HL-60 (cell line): Measurements from ENCODE around the gene AIFM1.

Experiments used
- DNase-seq, 2 experiments: peaks; one replicate each; pipeline ENCODE4 v3.0.0-alpha.2; 2010 to 2020; ENCODE audit warnings: low read depth in 1 of 2, low spot score in 1 of 2
- H3K27ac ChIP-seq: fragments of 250-450 bp; sonication (Bioruptor Pico); replicated peaks from 2 replicates; pipeline ENCODE4 v1.5.1; 2020; ENCODE audit warnings: mild to moderate bottlenecking, moderate library complexity
- H3K27me3 ChIP-seq: fragments of 250-450 bp; sonication (Bioruptor Pico); 2 replicates; pipeline ENCODE4 v1.5.1; 2021; ENCODE audit warnings: mild to moderate bottlenecking, moderate library complexity; ENCODE audit not compliant: insufficient read depth, poor library complexity, severe bottlenecking
- H3K4me3 ChIP-seq: replicated peaks from 2 replicates; pipeline ENCODE4 v1.5.1; 2011; ENCODE audit warnings: mild to moderate bottlenecking, control low read depth, low read length; ENCODE audit not compliant: insufficient read depth
- GABPA ChIP-seq: IDR thresholded peaks from 2 replicates; pipeline ENCODE4 v1.6.1; 2012; ENCODE audit warnings: low read depth
- POLR2AphosphoS5 ChIP-seq: IDR thresholded peaks from 2 replicates; pipeline ENCODE4 v1.6.1; 2012; ENCODE audit warnings: low read depth
- REST ChIP-seq: IDR thresholded peaks from 2 replicates; pipeline ENCODE4 v1.6.1; 2012; ENCODE audit warnings: low read depth; ENCODE audit not compliant: insufficient replicate concordance
- SPI1 ChIP-seq: IDR thresholded peaks from 2 replicates; pipeline ENCODE4 v1.6.1; 2012; ENCODE audit warnings: low read depth, mild to moderate bottlenecking, borderline replicate concordance
- TF ChIP-seq, protein P1 (sequence below): IDR thresholded peaks from one replicate; pipeline ENCODE4 v1.5.1; 2011; ENCODE audit warnings: low read length, control low read depth, inconsistent platforms; ENCODE audit not compliant: insufficient read depth

Gene AIFM1

DNA sequence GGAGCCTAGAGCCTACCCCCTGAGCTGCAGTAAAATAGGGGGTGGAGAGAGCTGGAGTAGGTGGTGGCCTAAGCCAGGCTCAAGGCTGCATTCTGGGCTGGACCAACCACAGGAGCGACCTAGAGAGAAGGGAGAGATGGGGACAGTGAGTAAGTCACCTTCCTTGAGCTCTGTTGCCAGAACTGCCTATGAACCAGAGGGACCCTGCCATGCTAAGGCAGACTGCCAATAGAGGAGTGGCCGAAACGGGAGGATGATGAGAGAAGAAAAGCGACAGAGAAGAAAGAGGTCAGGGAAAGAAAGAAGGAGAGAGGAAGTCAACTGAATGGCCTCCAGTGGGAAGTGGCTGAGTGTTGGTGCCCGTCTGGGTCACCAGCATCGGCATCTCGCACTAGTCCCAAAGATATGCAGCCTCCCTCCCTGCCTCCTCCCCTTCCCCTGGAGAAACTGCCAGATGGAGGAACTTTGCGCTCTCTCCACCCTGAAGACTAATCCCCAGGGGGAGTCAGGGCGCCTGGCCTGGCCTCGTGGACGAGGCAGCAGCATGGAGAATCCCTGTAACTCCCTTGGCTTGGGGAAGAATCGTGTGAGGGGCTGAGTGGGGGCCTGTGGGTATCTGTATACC, 84.1 kb downstream of the AIFM1 start:
- TF ChIP-seq, protein P1, sequence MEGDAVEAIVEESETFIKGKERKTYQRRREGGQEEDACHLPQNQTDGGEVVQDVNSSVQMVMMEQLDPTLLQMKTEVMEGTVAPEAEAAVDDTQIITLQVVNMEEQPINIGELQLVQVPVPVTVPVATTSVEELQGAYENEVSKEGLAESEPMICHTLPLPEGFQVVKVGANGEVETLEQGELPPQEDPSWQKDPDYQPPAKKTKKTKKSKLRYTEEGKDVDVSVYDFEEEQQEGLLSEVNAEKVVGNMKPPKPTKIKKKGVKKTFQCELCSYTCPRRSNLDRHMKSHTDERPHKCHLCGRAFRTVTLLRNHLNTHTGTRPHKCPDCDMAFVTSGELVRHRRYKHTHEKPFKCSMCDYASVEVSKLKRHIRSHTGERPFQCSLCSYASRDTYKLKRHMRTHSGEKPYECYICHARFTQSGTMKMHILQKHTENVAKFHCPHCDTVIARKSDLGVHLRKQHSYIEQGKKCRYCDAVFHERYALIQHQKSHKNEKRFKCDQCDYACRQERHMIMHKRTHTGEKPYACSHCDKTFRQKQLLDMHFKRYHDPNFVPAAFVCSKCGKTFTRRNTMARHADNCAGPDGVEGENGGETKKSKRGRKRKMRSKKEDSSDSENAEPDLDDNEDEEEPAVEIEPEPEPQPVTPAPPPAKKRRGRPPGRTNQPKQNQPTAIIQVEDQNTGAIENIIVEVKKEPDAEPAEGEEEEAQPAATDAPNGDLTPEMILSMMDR: no peak
- TF ChIP-seq SPI1: no peak; the same call in 1 of the 2 replicates
- no peak for TF ChIP-seq REST
- TF ChIP-seq POLR2AphosphoS5: no peak
- TF ChIP-seq GABPA: no peak
- no peak overlapping the region for H3K4me3 ChIP-seq
- peak overlapping the region; percentile 91 for H3K27ac ChIP-seq
- DNase-seq: no peak
- H3K27me3 ChIP-seq: no peaks in the 10 kb centered on the region

DNA sequence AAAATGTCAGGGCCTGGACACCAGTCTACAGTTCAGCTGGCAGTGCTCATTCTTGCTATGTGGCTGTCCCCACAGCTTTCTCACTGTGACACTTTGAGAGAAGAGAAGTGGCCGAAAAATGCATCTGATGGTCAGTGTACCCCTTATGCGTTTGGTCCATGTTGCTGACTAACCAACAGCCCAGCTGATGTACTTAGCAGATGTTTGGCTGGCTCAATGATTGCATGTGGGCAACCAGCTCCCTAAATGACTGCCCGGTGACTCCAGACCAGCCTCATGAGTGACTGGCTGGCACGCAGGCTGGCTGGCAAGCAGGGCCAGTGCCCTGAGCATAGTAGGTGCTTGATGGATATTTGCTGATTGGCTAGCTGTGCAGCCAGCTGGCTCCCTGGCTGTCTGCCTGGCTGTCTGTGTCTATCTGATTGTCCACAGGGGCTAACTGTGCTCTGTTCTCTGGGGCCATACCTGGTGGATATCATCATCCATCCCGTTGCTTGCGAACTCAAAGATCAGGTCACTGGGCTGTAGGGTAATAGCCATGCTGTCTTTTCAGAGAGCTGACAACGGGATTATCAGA, 84.8 kb downstream of the AIFM1 start:
- H3K27ac ChIP-seq: peak overlapping the region; percentile 91
- no peaks in the 10 kb centered on the region for H3K27me3 ChIP-seq
- DNase-seq: no peak
- TF ChIP-seq POLR2AphosphoS5: no peak
- TF ChIP-seq SPI1: no peak
- TF ChIP-seq, protein P1: no peak
- no peak for TF ChIP-seq REST
- TF ChIP-seq GABPA: no peak
- no peak overlapping the region for H3K4me3 ChIP-seq

- H3K27me3 ChIP-seq: no peaks in the 10 kb centered on the region
- H3K4me3 ChIP-seq: no peak overlapping the region
- peak in 1 of 2 experiments; percentile 58 for DNase-seq
- no peak overlapping the region for H3K27ac ChIP-seq
- TF ChIP-seq GABPA: no peak
- TF ChIP-seq POLR2AphosphoS5: no peak
- TF ChIP-seq SPI1: no peak
- TF ChIP-seq, protein P1: peak; percentile 51
Observed at GRCh38 chrX:130079824-130080406, 85.7 kb downstream of the AIFM1 start.
